AG09319 (cell line): Measurements from ENCODE around the gene CLDN7.

ENCODE experiments used
- DNase-seq: peaks from one replicate; pipeline ENCODE4 v3.0.0-alpha.2; 2010; ENCODE audit warnings: low read depth; ENCODE audit errors: extremely low read depth
- CTCF ChIP-seq: IDR thresholded peaks from 2 replicates; pipeline ENCODE4 v1.5.1; 2011; ENCODE audit warnings: low read depth, mild to moderate bottlenecking, inconsistent platforms, low read length, moderate library complexity

Gene CLDN7

GRCh38 chr17:7279448-7279847 lies 17.2 kb upstream of the CLDN7 start:
- no peak for DNase-seq
- no peak for TF ChIP-seq CTCF

- TF ChIP-seq CTCF: no peak
- no peak for DNase-seq
These were observed 4.5 kb upstream of the CLDN7 start for GRCh38 chr17:7266784-7267183.

GRCh38 chr17:7263801-7264078 lies 1.5 kb upstream of the CLDN7 start:
- no peak for TF ChIP-seq CTCF

GRCh38 chr17:7262935-7263800 lies 890 bp upstream of the CLDN7 start:
- no peak for DNase-seq
- no peak for TF ChIP-seq CTCF

More at GRCh38 chr17:7263801-7264078, 1.5 kb upstream of the CLDN7 start:
- DNase-seq: no peak

GRCh38 chr17:7261379-7262191 lies 693 bp downstream of the CLDN7 start:
- no peak for TF ChIP-seq CTCF
- no peak for DNase-seq

DNA sequence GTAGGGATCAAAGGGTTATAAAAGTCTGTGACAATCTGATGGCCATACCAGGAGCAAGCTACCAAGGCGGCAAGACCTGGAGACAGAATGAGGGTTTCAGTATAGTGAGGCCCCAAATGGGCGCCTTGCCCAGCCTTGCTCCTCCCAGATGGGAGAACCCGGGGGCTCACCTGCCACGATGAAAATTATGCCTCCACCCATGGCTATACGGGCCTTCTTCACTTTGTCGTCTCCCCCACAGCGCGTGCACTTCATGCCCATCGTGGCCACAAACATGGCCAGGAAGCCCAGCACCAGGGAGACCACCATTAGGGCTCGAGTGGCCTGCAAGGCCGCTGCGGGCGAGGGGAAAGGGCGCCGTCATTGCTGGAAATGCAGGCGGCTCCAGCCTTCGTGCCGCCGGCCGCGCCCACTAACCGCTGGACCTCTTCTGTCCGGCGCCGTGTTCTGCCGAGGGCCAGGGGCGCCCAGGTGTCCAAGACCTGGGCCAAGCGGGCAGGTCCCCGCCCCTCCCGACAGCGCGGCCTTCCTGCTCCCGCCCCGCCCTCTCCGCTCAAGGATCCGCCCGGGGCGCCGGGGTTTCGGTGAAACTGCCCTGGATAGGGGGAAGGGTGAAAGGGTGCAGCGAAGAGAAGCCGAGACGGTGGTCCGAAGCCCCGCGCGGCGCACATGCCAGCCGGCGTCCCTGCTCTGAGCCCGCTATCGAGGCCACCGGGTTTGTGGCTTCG lies 1.5 kb downstream of the CLDN7 start:
- no peak for TF ChIP-seq CTCF
- DNase-seq: no peak
